Hepatic stellate cell (primary cell): ENCODE measurements around the gene TEX264.
A peak's percentile ranks its signal among the peaks of the same experiment; 100 is the strongest.
"Not testable (repeated sequence)": the region's sequence is repeated elsewhere in the genome, so short reads cannot be mapped to it uniquely, and the experiment has no call there.

ENCODE experiments used
- DNase-seq: peaks from one replicate; pipeline ENCODE4 v3.0.0; 2011; ENCODE audit warnings: low spot score

Gene TEX264

DNA sequence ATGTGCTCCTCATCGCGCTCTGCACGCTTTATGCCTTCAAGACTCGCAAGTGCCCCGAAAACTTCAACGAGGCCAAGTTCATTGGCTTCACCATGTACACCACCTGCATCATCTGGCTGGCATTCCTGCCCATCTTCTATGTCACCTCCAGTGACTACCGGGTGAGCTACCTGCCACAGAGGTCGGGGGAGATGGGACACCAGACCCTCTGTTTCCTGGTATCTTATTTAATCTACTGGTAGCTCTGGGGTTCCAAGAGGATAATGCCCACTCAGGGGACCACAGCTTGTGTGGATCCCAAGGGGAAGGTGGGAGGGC, 44.9 kb downstream of the TEX264 start:
- peak; percentile 1 for DNase-seq

DNA sequence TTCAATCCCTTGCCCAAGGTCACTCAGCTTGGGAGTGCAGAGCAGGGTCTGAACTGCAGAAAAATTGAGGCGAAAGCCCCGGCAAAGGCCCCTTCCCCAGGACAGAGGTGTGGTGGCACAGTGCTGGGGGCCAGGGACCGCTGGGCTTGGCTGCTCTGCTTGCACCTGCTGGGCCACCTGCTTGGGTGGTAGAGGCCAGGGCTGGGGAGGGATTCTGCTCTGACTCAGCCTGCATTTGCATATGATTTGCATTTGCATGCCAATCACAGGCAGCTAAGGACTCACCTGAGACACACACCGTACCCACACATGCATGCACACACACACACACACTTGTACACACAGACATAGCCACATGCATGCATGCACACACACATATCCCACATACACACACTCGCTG, 45.8 kb downstream of the TEX264 start:
- DNase-seq = no peak

DNA sequence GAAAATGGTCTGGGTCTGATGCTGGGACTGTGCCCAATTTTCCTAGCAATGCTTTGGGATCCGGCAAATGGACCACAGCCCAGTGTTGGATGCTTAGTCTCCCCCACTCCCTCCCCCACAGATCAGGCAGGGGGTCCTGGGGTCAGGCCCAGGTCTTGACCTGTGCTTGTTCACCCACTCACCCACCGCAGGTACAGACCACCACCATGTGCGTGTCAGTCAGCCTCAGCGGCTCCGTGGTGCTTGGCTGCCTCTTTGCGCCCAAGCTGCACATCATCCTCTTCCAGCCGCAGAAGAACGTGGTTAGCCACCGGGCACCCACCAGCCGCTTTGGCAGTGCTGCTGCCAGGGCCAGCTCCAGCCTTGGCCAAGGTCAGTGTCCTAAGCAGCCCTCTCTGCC, 46.4 kb downstream of the TEX264 start:
- no peak for DNase-seq

DNA sequence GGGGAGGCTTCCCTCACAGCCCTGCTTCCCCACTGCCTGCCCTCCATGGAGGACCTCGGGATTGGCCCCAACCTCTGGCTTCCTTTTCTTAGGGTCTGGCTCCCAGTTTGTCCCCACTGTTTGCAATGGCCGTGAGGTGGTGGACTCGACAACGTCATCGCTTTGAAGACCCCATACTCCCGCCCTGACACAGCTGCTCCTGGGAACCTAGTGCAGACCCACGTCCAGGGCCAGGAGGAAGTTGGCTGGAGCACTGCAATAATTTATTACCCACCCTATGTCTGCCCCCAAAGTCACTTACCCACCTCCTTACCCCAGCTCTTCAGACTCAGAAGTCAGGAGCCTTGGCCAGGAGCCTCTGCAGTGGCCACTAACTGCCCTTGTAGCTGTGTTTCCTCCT, 46.9 kb downstream of the TEX264 start:
- no peak for DNase-seq

DNA sequence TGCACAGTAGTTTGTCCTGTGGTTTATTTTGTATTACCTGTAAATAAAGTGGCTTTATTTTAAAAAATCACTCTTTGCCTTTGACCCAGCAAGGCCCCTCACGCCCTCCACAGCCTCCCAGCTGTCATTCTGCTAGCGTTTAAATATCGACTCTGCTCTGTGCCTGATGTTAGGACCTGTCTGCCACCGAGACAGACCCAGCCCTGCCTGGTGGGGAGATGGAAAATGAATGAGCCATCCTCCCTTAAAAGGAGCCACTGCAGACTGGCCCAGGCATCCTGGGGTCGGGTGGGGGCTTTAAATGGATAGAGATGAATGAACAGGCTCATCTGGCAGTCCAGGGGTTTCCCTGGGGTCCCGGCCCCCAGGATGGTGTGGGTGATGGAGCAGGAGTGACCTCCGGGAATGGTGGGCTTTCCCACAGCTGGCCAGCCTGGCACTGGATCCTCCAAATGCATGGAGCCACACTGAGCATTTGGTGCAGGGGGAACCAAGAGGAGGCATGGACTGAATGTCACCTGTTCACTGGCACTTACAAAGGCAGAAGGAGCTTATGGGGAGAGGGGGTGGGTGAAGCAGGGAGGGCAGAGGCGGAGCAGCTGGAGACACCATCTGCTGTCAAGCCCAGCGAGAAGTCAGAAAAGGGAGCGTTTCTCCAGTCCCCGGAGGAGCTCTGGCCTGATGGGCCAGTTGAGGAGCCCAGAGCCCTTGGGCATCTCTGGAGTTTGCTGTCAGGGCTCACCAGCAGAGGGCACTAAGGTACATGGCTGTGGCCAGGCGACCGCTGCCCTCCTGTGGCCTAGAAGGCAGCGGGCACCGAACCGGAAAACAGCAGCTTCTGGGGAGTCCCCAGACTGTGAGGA, 47.7 kb downstream of the TEX264 start:
- DNase-seq = peak; percentile 53

GRCh38 chr3:51719410-51720025, 48.5 kb downstream of the TEX264 start:
- peak; percentile 7 for DNase-seq

GRCh38 chr3:51720292-51721061, 49.4 kb downstream of the TEX264 start:
- no peak for DNase-seq

DNA sequence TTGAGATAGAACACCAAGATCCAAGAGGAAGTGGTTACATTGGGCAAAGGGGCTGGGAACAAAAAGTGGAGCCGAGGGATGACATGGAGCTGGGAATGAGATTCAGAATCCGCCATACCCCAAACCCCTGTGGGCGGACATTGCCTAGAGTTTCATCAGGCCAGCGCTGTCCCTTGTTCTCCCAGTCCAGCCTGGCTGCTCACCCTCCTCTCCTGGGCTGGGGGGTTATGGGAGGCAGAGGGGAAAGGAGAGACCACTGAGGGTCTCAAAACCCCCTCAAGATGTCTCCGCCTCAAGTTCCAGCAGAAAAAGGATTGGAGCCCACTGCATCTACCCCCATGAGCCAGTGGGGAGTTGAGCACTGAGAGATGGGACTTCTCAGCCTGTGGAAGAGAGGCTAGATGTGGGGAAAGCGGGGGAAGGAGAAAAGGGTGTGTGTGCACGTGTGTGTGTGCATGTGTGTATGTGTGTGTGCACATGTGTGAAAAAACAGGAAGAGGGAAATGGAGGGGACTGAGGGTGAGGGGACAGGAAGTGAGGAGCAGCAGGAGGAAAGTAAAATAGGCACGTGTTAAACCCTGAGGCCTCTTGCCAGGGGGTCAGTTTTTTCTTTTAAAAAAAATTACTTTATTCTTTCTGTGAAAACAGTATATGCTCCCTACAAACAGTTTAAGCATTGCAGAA, 50.2 kb downstream of the TEX264 start:
- DNase-seq = no peak

- no peak for DNase-seq
These were observed 51.3 kb downstream of the TEX264 start for GRCh38 chr3:51722362-51722761.

GRCh38 chr3:51727500-51727899, 56.4 kb downstream of the TEX264 start:
- no peak for DNase-seq

GRCh38 chr3:51729042-51729633, 58.1 kb downstream of the TEX264 start:
- no peak for DNase-seq

DNA sequence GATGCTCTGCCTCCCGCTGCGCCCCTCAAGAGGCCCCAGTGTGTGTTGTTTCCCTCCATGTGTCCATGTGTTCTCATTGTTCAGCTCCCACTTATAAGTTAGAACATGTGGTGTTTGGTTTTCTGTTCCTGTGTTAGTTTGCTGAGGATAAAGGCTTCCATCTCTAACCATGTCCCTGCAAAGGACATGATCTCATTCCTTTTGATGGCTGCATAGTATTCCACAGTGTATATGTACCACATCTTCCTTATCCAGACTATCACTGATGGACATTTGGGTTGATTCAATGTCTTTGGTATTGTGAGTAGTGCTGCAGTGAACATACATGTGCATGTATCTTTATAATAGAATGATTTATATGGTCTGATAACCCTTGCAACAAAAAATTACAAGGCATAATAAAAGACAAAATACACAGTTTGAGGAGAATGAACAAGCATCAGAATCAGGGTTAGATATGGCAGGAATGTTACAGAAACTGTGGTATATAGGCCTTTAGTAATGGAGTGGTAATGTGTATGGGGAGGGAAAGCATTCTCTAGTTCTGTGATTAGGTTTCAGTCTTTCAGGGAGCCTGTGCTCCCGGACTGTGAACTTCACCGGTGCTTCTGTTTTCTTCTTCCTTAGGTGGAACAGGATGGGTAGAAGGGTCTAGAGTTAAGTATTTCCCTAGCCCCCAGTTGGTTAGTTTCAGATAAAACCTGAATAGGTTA, 63.0 kb downstream of the TEX264 start:
- DNase-seq = no peak

GRCh38 chr3:51734572-51734907, 63.5 kb downstream of the TEX264 start:
- DNase-seq = no peak

GRCh38 chr3:51735039-51735438, 64.0 kb downstream of the TEX264 start:
- DNase-seq = no peak

- no peak for DNase-seq
These were observed 64.9 kb downstream of the TEX264 start for GRCh38 chr3:51735950-51736349.

DNA sequence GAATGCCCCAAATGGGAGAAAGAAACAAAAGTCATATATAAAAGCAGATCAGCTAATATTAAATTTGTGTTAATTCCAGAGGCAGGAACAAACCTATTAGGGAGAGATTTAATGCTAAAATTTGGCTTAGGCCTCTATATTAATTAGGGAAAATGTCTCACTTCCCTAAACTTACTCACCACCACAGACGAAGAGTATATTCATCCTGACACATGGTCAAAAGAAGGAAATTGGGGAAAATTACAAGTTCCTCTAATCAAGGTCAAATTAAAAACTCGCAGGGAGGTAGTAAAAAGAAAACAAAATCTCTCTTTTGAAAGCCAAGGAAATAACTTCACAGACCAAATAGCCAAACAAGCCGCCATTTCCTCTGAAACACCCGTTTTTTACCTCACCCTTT, 68.1 kb downstream of the TEX264 start:
- no peak for DNase-seq

GRCh38 chr3:51742320-51742719, 71.3 kb downstream of the TEX264 start:
- not testable (repeated sequence) for DNase-seq

DNA sequence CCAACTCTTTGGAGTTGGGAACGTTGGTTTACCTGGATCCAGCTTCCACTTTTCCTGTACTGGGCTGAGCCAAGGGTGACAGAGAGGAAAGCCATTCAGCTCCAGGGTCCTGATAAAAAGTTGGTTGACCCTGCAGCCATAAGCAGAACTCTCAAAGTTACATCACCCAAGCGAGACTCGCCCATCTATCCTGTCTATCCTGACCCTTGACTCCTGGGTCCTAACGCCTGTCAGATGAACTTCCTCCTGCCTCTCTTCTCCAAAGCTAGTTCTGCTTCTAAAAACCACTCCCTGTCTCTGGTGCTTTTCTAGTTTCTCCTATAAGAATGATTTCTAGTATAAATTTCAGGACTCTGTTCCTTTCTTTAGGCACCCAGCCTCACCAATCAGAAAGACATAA, 71.9 kb downstream of the TEX264 start:
- not testable (repeated sequence) for DNase-seq

GRCh38 chr3:51747840-51748239, 76.8 kb downstream of the TEX264 start:
- DNase-seq = no peak

GRCh38 chr3:51748327-51748726, 77.3 kb downstream of the TEX264 start:
- no peak for DNase-seq

DNA sequence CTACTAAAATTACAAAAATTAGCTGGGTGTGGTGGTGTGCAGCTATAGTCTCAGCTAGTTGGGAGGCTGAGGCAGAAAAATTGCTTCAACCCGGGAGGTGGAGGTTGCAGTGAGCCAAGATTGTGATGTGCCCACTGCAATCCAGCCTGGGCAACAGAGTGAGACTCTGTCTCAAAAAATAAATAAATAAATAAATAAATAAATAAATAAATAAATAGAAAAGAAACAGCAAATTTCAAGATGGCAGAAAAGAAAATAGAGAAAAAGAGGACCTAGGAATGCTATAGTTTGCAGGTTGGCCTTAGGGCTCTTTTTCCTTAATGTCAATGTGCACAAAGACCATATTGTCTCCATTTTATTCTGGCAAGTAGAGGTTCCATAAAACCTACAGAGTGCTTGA, 79.8 kb downstream of the TEX264 start:
- DNase-seq = no peak

GRCh38 chr3:51751287-51751686, 80.2 kb downstream of the TEX264 start:
- no peak for DNase-seq
